GM12878 (cell line): ENCODE measurements around the gene MYO10. TPM values are rescaled to one million over a fixed set of nuclear protein-coding genes. Genes with fewer than 3 reads are reported as not detected.

ENCODE experiments used
- ATAC-seq: fragments of 200-7000 bp; cut with Tn5 transposase; 3 replicates; pipeline ENCODE4 v1.9.1; 2020; ENCODE audit warnings: mild to moderate bottlenecking, moderate library complexity
- BruUV-seq: library from RNA; stranded (reverse); fragments of 400-500 nt; replicated peaks from 2 replicates; lab custom pipeline; 2021; lab: Mats Ljungman, UMichigan
- CTCF ChIA-PET: fragments of 300-600 bp; sonication (Branson Sonifier 250); formaldehyde crosslinking; extraction: SDS; loops from one replicate; lab custom pipeline; 2021; ENCODE audit warnings: inconsistent platforms; lab: Yijun Ruan, JAX
- POLR2A ChIA-PET: fragments of 350-600 bp; formaldehyde crosslinking; extraction: SDS; loops from one replicate; lab custom pipeline; 2021; ENCODE audit warnings: inconsistent platforms; lab: Charles Lee
- RAD21 ChIA-PET: fragments of 300-600 bp; sonication (Branson Sonifier 250); formaldehyde crosslinking; loops from one replicate; lab custom pipeline; 2023; ENCODE audit warnings: antibody characterized with exemption; ENCODE audit not compliant: unreplicated experiment; lab: Charles Lee
- SMC1A ChIA-PET: fragments of 300-600 bp; sonication (Branson Sonifier 250); formaldehyde crosslinking; loops from one replicate; lab custom pipeline; 2023; ENCODE audit not compliant: unreplicated experiment, uncharacterized antibody; lab: Charles Lee
- DNase-seq: peaks from one replicate; pipeline ENCODE4 v3.0.0-alpha.2; 2011; ENCODE audit warnings: low read depth, low spot score
- FAIRE-seq: peaks from 3 replicates; lab custom pipeline; 2011; peaks lifted over from hg19 to GRCh38; lab: Jason Lieb, UNC
- H2AFZ ChIP-seq: 2 replicates; pipeline ENCODE4 v1.6.0; 2011; ENCODE audit warnings: low read depth, low read length, control low read depth; ENCODE audit not compliant: control insufficient read depth
- H3K27ac ChIP-seq: 2 replicates; pipeline ENCODE4 v1.5.1; 2011; ENCODE audit warnings: control low read depth; ENCODE audit not compliant: control insufficient read depth, insufficient read depth
- H3K27me3 ChIP-seq, 2 experiments: replicated peaks in 1 of 2; 2 replicates each; pipeline versions ENCODE4 v1.6.0 to v1.6.1; 2011; ENCODE audit warnings: low read length in 1 of 2; ENCODE audit not compliant: control insufficient read depth in 2 of 2, insufficient read depth in 2 of 2
- H3K36me3 ChIP-seq, 2 experiments: 2 replicates each; pipeline ENCODE4 v1.5.1; 2011; ENCODE audit warnings: low read length in 1 of 2; ENCODE audit not compliant: control insufficient read depth in 2 of 2, insufficient read depth in 2 of 2
- H3K4me1 ChIP-seq: 2 replicates; pipeline ENCODE4 v1.6.1; 2011; ENCODE audit warnings: mild to moderate bottlenecking, low read length, moderate library complexity, mixed read lengths; ENCODE audit not compliant: control insufficient read depth, insufficient read depth
- H3K4me2 ChIP-seq: 2 replicates; pipeline ENCODE4 v1.6.0; 2011; ENCODE audit warnings: control low read depth; ENCODE audit not compliant: control insufficient read depth, insufficient read depth
- H3K4me3 ChIP-seq: fragments of 200-600 bp; sonication (generic); 2 replicates; pipeline ENCODE4 v1.5.1; 2016
- H3K79me2 ChIP-seq: 2 replicates; pipeline ENCODE4 v1.6.0; 2011; ENCODE audit warnings: low read length; ENCODE audit not compliant: control insufficient read depth, insufficient read depth
- H3K9ac ChIP-seq: 2 replicates; pipeline ENCODE4 v1.8.0; 2011; ENCODE audit warnings: low read length, control low read depth, mixed read lengths; ENCODE audit not compliant: control insufficient read depth, insufficient read depth
- H3K9me3 ChIP-seq: replicated peaks from 3 replicates; pipeline ENCODE4 v1.5.1; 2011; ENCODE audit warnings: mild to moderate bottlenecking, low read length; ENCODE audit not compliant: control insufficient read depth, insufficient read depth
- H4K20me1 ChIP-seq: 2 replicates; pipeline ENCODE4 v1.6.0; 2011; ENCODE audit not compliant: control insufficient read depth, insufficient read depth
- BHLHE40 ChIP-seq, 2 experiments: fragments of 450-650 bp in 1 of 2; IDR thresholded peaks; 2 replicates each; pipeline ENCODE4 v1.6.1; 2011 to 2017; ENCODE audit warnings: low read depth in 2 of 2, borderline replicate concordance in 1 of 2, improper control_type of control experiment in 1 of 2, low read length in 1 of 2, mild to moderate bottlenecking in 1 of 2
- JUND ChIP-seq: IDR thresholded peaks from 2 replicates; pipeline ENCODE4 v1.6.1; 2012; ENCODE audit warnings: low read depth, mild to moderate bottlenecking, low read length, improper control_type of control experiment, moderate library complexity
- LARP7 ChIP-seq: fragments of 450-650 bp; IDR thresholded peaks from 2 replicates; pipeline ENCODE4 v1.6.1; 2017; ENCODE audit warnings: mild to moderate bottlenecking
- POLR2A ChIP-seq: IDR thresholded peaks from 2 replicates; pipeline ENCODE4 v1.6.1; 2011; ENCODE audit warnings: low read depth, mild to moderate bottlenecking, low read length
- POU2F2 ChIP-seq: IDR thresholded peaks from 3 replicates; pipeline ENCODE4 v1.6.1; 2011; ENCODE audit warnings: low read depth, mild to moderate bottlenecking, low read length, borderline replicate concordance
- SUPT20H ChIP-seq: IDR thresholded peaks from 2 replicates; pipeline ENCODE4 v1.6.1; 2011; ENCODE audit warnings: low read depth, mild to moderate bottlenecking, low read length, moderate library complexity, borderline replicate concordance; ENCODE audit not compliant: control insufficient read depth
- YBX1 ChIP-seq: fragments of 450-650 bp; IDR thresholded peaks from 2 replicates; pipeline ENCODE4 v1.6.1; 2016; ENCODE audit warnings: antibody characterized with exemption
- ZBTB4 ChIP-seq: fragments of 450-650 bp; formaldehyde crosslinking; IDR thresholded peaks from 2 replicates; pipeline ENCODE4 v1.4.0; 2022; ENCODE audit warnings: mild to moderate bottlenecking, moderate library complexity
- WGBS: methylation state at CpG from one replicate; pipeline ENCODE4 v1.1.6; 2016; ENCODE audit warnings: low lambda C conversion rate; ENCODE audit not compliant: insufficient replicate concordance, insufficient coverage; ENCODE audit errors: missing lambda C conversion rate; 5-methylcytosine and 5-hydroxymethylcytosine counted together
- in situ Hi-C: fragments of 300-500 bp; cut with MboI; formaldehyde crosslinking; loops from 9 replicates; pipeline ENCODE4 v1.14.3; 2018; ENCODE audit warnings: mixed read lengths
- intact Hi-C: fragments of 100-400 bp; cut with micrococcal nuclease; formaldehyde crosslinking; loops from one replicate; pipeline ENCODE4 v1.14.2; 2022; ENCODE audit not compliant: unreplicated experiment
- polyA plus RNA-seq, 11 experiments: library from polyadenylated mRNA; depleted of rRNA in 4 of 11; unstranded in 6 of 11; stranded (reverse) in 5 of 11; fragments of >200 nt; fragmentation: Nextera tagmentation in 4 of 11; fragmentation: Illumina TruSeq in 1 of 11; extraction: Ambion mirVana in 4 of 11; extraction: Trizol in 1 of 11; gene quantifications; 1 replicate in 1 of 11; 2 replicates in 10 of 11; pipeline versions ENCODE4 v1.2.1 to v1.2.3, GENCODE V29; 2011 to 2016; ENCODE audit warnings: inconsistent platforms in 2 of 11, missing spikeins in 2 of 11, low read depth in 1 of 11
- total RNA-seq, 4 experiments: library from RNA; depleted of rRNA in 3 of 4; stranded (reverse); fragments of >200 nt in 3 of 4; fragmentation: Illumina TruSeq in 1 of 4; extraction: Trizol in 1 of 4; gene quantifications; 2 replicates each; pipeline versions ENCODE4 v1.2.1 to v1.2.3, GENCODE V29; 2013 to 2021

Gene MYO10
- total and polyA plus RNA-seq, 10 of the 15 experiments (the other 5 are each of a cell fraction or from before 2014, with no cell fraction given), result 0.02 to 0.77 (median 0.17) TPM

- FAIRE-seq (no peak), DNase-seq (no peak), ATAC-seq (no peak)
- H3K27ac ChIP-seq, result no peak overlapping the region
- no peak overlapping the region for H3K4me2 ChIP-seq
- RAD21 ChIA-PET, result no interaction called here
- CTCF ChIA-PET, result no interaction called here
- SMC1A ChIA-PET, result interaction anchor here (0.7 kb wide), 1 partner anchor 32 kb away, joined by 3 read pairs; no protein-coding TSS in a partner anchor
- intact Hi-C loops, result no loop called here
- no TSS peak for BruUV-seq
- POLR2A ChIA-PET, result no interaction called here
- H3K9ac ChIP-seq, result no peak overlapping the region
- no peaks in the 10 kb centered on the region for H3K79me2 ChIP-seq
- H4K20me1 ChIP-seq, result no peaks in the 10 kb centered on the region
- WGBS, result 41% methylated on average over 10 of the region's 10 CpGs
- in situ Hi-C loops, result no loop called here
- no peak for TF ChIP-seq BHLHE40 (IDR thresholded peaks at IDR 0.05; ENCODE audit: borderline replicate concordance in 1 of 2, low read depth in 2 of 2, low read length in 1 of 2)
- no peak for TF ChIP-seq YBX1
- no peak for TF ChIP-seq LARP7
- TF ChIP-seq SUPT20H, result no peak
- TF ChIP-seq ZBTB4 (CRISPR knock-in tag), result no peak
- TF ChIP-seq POLR2A, result no peak
- TF ChIP-seq POU2F2, result no peak
- TF ChIP-seq JUND, result no peak
- no peak overlapping the region for H2AFZ ChIP-seq
- no peaks in the 10 kb centered on the region for H3K9me3 ChIP-seq
- H3K4me3 ChIP-seq, result no peak overlapping the region
- H3K4me1 ChIP-seq, result no peaks in the 10 kb centered on the region
- peaks cover 2 to 6% of the 10 kb centered on the region in 2 experiments for H3K27me3 ChIP-seq
- no peaks in the 10 kb centered on the region for H3K36me3 ChIP-seq
These were observed 317.8 kb downstream of the MYO10 start for GRCh38 chr5:16618138-16618897.
